Measurements from ENCODE around the gene AGPS. TPM values are rescaled to one million over a fixed set of nuclear protein-coding genes. Genes with fewer than 3 reads are reported as not detected.

AGPS gene
- total RNA-seq, 1 donor from 2014 or later = 60.1 TPM

- Histone ChIP-seq H3K27ac (peak overlapping the region; percentile 90), H3K9me3 (no peaks in the 10 kb centered on the region), H3K4me1 (peaks cover 46% of the 10 kb centered on the region), H3K4me3 (peak overlapping the region; percentile 94), H3K27me3 (ENCODE audit: low read depth) (no peaks in the 10 kb centered on the region), H3K36me3 (no peaks in the 10 kb centered on the region)
- DNase-seq (no peak), ATAC-seq (no peak)
- no peak for TF ChIP-seq CTCF (IDR thresholded peaks at IDR 0.05)
- intact Hi-C loops (cut with DNase I) = no loop called here
Measured at GRCh38 chr2:177393203-177393755, 706 bp downstream of the AGPS start.

- H3K4me3 ChIP-seq = peak overlapping the region; percentile 94
- ATAC-seq (no peak), DNase-seq (no peak)
- peaks cover 51% of the 10 kb centered on the region for H3K4me1 ChIP-seq
- TF ChIP-seq CTCF (IDR thresholded peaks at IDR 0.05) = no peak
- no peak overlapping the region for H3K27ac ChIP-seq
- H3K36me3 ChIP-seq = no peaks in the 10 kb centered on the region
- no peaks in the 10 kb centered on the region for H3K27me3 ChIP-seq (ENCODE audit: low read depth)
- no peaks in the 10 kb centered on the region for H3K9me3 ChIP-seq
- intact Hi-C loops (cut with DNase I) = no loop called here
Measured at GRCh38 chr2:177393824-177394593, 1.4 kb downstream of the AGPS start.

- peak overlapping the region; percentile 94 for H3K4me3 ChIP-seq
- no peak for TF ChIP-seq CTCF (IDR thresholded peaks at IDR 0.05)
- H3K27me3 ChIP-seq (ENCODE audit: low read depth) = no peaks in the 10 kb centered on the region
- ATAC-seq (no peak), DNase-seq (no peak)
- H3K27ac ChIP-seq = no peak overlapping the region
- intact Hi-C loops (cut with DNase I) = no loop called here
- no peaks in the 10 kb centered on the region for H3K36me3 ChIP-seq
- peaks cover 57% of the 10 kb centered on the region for H3K4me1 ChIP-seq
- no peaks in the 10 kb centered on the region for H3K9me3 ChIP-seq
Measured at GRCh38 chr2:177394594-177394973, 2.0 kb downstream of the AGPS start.

GRCh38 chr2:177395351-177396065 is 2.9 kb downstream of the AGPS start:
- no peaks in the 10 kb centered on the region for H3K36me3 ChIP-seq
- no peaks in the 10 kb centered on the region for H3K9me3 ChIP-seq
- H3K27ac ChIP-seq = no peak overlapping the region
- peaks cover 60% of the 10 kb centered on the region for H3K4me1 ChIP-seq
- no peak for DNase-seq
- no peak for TF ChIP-seq CTCF (IDR thresholded peaks at IDR 0.05)
- no peak overlapping the region for H3K4me3 ChIP-seq
- ATAC-seq = no peak
- intact Hi-C loops (cut with DNase I) = no loop called here
- no peaks in the 10 kb centered on the region for H3K27me3 ChIP-seq (ENCODE audit: low read depth)

GRCh38 chr2:177396703-177397460 is 4.3 kb downstream of the AGPS start:
- intact Hi-C loops (cut with DNase I) = no loop called here
- Histone ChIP-seq H3K4me1 (peaks cover 55% of the 10 kb centered on the region), H3K27me3 (ENCODE audit: low read depth) (no peaks in the 10 kb centered on the region), H3K36me3 (no peaks in the 10 kb centered on the region), H3K4me3 (no peak overlapping the region), H3K9me3 (no peaks in the 10 kb centered on the region), H3K27ac (no peak overlapping the region)
- DNase-seq (no peak), ATAC-seq (no peak)
- TF ChIP-seq CTCF (IDR thresholded peaks at IDR 0.05) = no peak
